Fibroblast of skin of left quadriceps (primary cell): Measurements from ENCODE around the gene NR1I2.

Source experiments
- DNase-seq, 2 experiments: peaks; one replicate each; pipeline ENCODE4 v3.0.0-alpha.2; 2013; ENCODE audit warnings: low read depth in 2 of 2

The NR1I2 gene

GRCh38 chr3:119781330-119782198 lies at the start of gene NR1I2:
TSS of gene NR1I2 (plus strand) at chr3:119782101.
- no peak for DNase-seq

- no peak for DNase-seq
These were observed 48.1 kb upstream of the NR1I2 start for GRCh38 chr3:119733812-119734211.

- no peak for DNase-seq
These were observed 43.2 kb upstream of the NR1I2 start for GRCh38 chr3:119738741-119739140.

GRCh38 chr3:119741657-119742590 lies 40.0 kb upstream of the NR1I2 start:
- DNase-seq = no peak

GRCh38 chr3:119743921-119744320 lies 38.0 kb upstream of the NR1I2 start:
- no peak for DNase-seq

- DNase-seq = no peak
These were observed 36.0 kb upstream of the NR1I2 start for GRCh38 chr3:119745942-119746341.

GRCh38 chr3:119746423-119746822 lies 35.5 kb upstream of the NR1I2 start:
- DNase-seq = no peak

- no peak for DNase-seq
These were observed 34.5 kb upstream of the NR1I2 start for GRCh38 chr3:119747357-119747756.

GRCh38 chr3:119748991-119749390 lies 32.9 kb upstream of the NR1I2 start:
- no peak for DNase-seq

- no peak for DNase-seq
These were observed 30.5 kb upstream of the NR1I2 start for GRCh38 chr3:119751423-119751822.

GRCh38 chr3:119759962-119760361 lies 21.9 kb upstream of the NR1I2 start:
- no peak for DNase-seq

- DNase-seq = no peak
These were observed 19.0 kb upstream of the NR1I2 start for GRCh38 chr3:119762876-119763275.

GRCh38 chr3:119763466-119763865 lies 18.4 kb upstream of the NR1I2 start:
- DNase-seq = no peak

GRCh38 chr3:119765239-119765638 lies 16.7 kb upstream of the NR1I2 start:
- DNase-seq = no peak

- no peak for DNase-seq
These were observed 13.8 kb upstream of the NR1I2 start for GRCh38 chr3:119767936-119768601.

- no peak for DNase-seq
These were observed 13.1 kb upstream of the NR1I2 start for GRCh38 chr3:119768668-119769393.

- DNase-seq = no peak
These were observed 12.3 kb upstream of the NR1I2 start for GRCh38 chr3:119769394-119770149.

- no peak for DNase-seq
These were observed 7.5 kb upstream of the NR1I2 start for GRCh38 chr3:119774444-119774843.

- DNase-seq = no peak
These were observed 5.6 kb upstream of the NR1I2 start for GRCh38 chr3:119776304-119776703.

- DNase-seq = no peak
These were observed 3.7 kb upstream of the NR1I2 start for GRCh38 chr3:119778176-119778575.

GRCh38 chr3:119778811-119779210 lies 3.1 kb upstream of the NR1I2 start:
- peak; percentile 3 to 7 for DNase-seq
